IPS-NIHi7 (cell line): ENCODE results near the gene BCL11A.

ENCODE experiments used
- DNase-seq: peaks from one replicate; pipeline ENCODE4 v3.0.0; 2012; ENCODE audit warnings: mixed read lengths; ENCODE audit errors: extremely low spot score

Gene BCL11A

GRCh38 chr2:60408811-60409530, 144.5 kb downstream of the BCL11A start:
- DNase-seq: no peak

- DNase-seq: no peak
These were observed 145.2 kb downstream of the BCL11A start for GRCh38 chr2:60408207-60408606.

- DNase-seq: no peak
These were observed 146.1 kb downstream of the BCL11A start for GRCh38 chr2:60407398-60407797.

- no peak for DNase-seq
These were observed 147.3 kb downstream of the BCL11A start for GRCh38 chr2:60406192-60406591.

- DNase-seq: no peak
These were observed 148.1 kb downstream of the BCL11A start for GRCh38 chr2:60405271-60405919.
